Measurements from ENCODE around the gene PHETA2. TPM values are rescaled to one million over a fixed set of nuclear protein-coding genes. Genes with fewer than 3 reads are reported as not detected.

Gene PHETA2
- total RNA-seq, 4 donors from 2014 or later = 5.8 to 14.6 (median 7.6) TPM

DNA sequence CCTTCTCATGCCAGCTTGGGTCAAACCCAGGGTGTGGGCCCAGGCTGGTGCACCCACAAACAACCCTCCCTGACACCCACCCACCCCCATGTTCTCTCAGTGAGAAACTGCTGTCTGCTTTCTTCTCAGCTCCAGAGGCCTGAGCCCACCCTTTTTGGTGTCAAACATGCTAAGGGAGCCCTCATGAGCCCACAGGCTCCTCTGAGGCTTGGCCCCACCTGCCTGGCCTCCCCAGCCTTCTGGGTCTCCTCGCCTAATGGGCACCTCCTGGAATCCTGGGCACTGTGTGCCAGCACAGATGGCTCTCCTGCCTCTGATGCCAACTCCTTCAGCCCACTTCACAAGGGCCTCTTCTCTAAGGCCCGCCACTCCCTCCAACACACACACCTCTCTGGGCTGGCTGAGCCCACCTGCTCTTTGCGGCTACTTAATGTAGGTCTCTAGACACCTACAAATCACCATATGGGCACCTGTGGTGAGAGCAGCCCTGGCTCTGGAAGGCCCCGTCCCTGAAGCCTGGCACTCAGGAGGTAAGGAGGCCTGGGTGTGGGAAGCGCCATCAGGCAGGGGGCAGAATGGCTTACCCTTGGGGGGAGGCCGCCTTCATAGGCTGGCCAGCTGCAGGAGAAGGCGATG, 7.8 kb upstream of the PHETA2 start:
- Histone ChIP-seq H3K27me3 (no peaks in the 10 kb centered on the region), H3K4me1 (peaks cover 3 to 10% (median 7%) of the 10 kb centered on the region in 4 donors), H3K27ac (peak overlapping the region in 2 of 4 donors; percentile 65 to 86), H3K36me3 (peaks cover 0 to 53% (median 0%) of the 10 kb centered on the region in 3 donors), H3K9me3 (no peaks in the 10 kb centered on the region), H3K4me3 (no peak overlapping the region)
- DNase-seq = peak in 1 of 3 donors; percentile 39
- no peak for TF ChIP-seq POLR2A (IDR thresholded peaks at IDR 0.05)
- TF ChIP-seq, protein P1, sequence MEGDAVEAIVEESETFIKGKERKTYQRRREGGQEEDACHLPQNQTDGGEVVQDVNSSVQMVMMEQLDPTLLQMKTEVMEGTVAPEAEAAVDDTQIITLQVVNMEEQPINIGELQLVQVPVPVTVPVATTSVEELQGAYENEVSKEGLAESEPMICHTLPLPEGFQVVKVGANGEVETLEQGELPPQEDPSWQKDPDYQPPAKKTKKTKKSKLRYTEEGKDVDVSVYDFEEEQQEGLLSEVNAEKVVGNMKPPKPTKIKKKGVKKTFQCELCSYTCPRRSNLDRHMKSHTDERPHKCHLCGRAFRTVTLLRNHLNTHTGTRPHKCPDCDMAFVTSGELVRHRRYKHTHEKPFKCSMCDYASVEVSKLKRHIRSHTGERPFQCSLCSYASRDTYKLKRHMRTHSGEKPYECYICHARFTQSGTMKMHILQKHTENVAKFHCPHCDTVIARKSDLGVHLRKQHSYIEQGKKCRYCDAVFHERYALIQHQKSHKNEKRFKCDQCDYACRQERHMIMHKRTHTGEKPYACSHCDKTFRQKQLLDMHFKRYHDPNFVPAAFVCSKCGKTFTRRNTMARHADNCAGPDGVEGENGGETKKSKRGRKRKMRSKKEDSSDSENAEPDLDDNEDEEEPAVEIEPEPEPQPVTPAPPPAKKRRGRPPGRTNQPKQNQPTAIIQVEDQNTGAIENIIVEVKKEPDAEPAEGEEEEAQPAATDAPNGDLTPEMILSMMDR (IDR thresholded peaks at IDR 0.05) = no peak

DNA sequence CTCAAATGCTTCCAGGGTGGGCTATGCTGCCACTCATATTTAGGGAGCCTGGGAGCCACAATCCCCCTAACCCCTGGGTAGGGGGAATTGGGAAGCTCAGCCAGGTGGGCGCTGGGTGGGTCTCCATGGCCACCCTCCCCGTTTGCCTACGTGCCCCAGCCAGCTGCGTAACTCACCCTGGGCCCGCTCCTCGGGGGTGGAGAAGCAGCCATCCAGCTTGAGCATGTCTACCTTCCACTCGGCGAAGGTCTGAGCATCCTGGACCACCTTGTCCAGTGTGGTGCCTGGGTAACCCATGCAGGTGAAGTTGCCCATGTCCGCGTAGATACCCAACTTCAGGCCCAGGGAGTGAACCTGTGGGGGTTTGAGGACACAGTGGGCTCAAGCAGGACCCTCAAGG, 7.1 kb upstream of the PHETA2 start:
- Histone ChIP-seq H3K9me3 (no peaks in the 10 kb centered on the region), H3K4me3 (no peak overlapping the region), H3K27ac (no peak overlapping the region), H3K27me3 (no peaks in the 10 kb centered on the region), H3K36me3 (peaks cover 0 to 46% (median 0%) of the 10 kb centered on the region in 3 donors), H3K4me1 (peaks cover 3 to 17% (median 11%) of the 10 kb centered on the region in 4 donors)
- no peak for TF ChIP-seq POLR2A (IDR thresholded peaks at IDR 0.05)
- TF ChIP-seq, protein P1 (IDR thresholded peaks at IDR 0.05) = no peak
- DNase-seq = peak in 1 of 3 donors; percentile 45

DNA sequence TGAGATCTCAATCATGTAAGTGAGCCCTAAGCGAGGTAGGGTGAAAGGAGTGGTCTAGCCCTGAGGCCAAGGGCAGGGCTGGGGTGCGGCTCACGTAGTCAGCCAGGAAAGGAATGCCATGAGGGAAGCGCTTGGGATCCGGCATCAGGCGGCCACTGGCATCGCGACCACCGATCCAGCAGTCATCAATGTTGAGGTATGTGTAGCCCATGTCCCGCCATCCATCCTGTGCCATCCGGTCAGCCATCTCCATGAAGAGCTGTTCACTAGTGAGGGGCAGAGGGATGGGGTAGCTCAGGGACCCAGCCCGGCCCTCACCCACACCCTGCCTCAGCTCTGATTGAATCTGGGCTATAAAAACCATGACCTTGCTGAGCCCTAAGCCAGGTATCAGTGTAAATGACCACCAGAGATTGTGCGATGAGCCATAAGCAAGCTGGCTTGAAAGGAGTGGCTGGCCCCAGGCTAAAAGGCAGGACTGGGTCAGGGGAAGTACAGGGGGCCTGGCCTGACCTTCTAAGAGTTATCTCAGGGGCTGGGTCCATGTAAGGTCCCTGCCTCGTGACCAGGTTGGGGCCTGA, 6.3 kb upstream of the PHETA2 start:
- no peaks in the 10 kb centered on the region for H3K27me3 ChIP-seq
- H3K4me1 ChIP-seq = peaks cover 3 to 17% (median 11%) of the 10 kb centered on the region in 4 donors
- H3K4me3 ChIP-seq = no peak overlapping the region
- no peak for TF ChIP-seq POLR2A (IDR thresholded peaks at IDR 0.05)
- TF ChIP-seq, protein P1 (IDR thresholded peaks at IDR 0.05) = no peak
- peaks cover 0 to 37% (median 0%) of the 10 kb centered on the region in 3 donors for H3K36me3 ChIP-seq
- H3K9me3 ChIP-seq = no peaks in the 10 kb centered on the region
- H3K27ac ChIP-seq = no peak overlapping the region
- peak in 1 of 3 donors; percentile 43 for DNase-seq

DNA sequence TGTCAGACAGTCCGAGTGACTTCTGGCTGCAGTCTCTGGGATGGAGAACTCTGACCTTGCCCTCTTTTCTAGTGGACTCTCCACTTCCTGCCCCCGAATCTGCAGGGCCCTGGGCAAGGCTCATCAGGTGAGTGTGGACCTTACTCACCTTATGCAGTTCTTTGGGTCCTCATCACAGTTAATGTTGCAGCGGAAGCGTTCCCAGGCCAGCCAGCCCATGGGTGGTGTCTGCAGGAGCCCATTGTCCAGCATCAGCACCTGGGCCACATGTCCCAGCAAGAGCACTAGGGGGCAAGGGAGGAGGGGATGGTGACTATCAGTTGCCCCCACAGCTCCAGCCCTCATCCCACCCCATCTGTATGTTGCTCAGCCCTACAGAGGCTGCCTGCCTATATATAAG, 5.8 kb upstream of the PHETA2 start:
- Histone ChIP-seq H3K27ac (no peak overlapping the region), H3K4me1 (peaks cover 3 to 17% (median 11%) of the 10 kb centered on the region in 4 donors), H3K36me3 (peaks cover 0 to 33% (median 0%) of the 10 kb centered on the region in 3 donors), H3K27me3 (no peaks in the 10 kb centered on the region), H3K9me3 (no peaks in the 10 kb centered on the region), H3K4me3 (no peak overlapping the region)
- DNase-seq = peak in 1 of 3 donors; percentile 36
- TF ChIP-seq, protein P1 (IDR thresholded peaks at IDR 0.05) = no peak
- TF ChIP-seq POLR2A (IDR thresholded peaks at IDR 0.05) = no peak

DNA sequence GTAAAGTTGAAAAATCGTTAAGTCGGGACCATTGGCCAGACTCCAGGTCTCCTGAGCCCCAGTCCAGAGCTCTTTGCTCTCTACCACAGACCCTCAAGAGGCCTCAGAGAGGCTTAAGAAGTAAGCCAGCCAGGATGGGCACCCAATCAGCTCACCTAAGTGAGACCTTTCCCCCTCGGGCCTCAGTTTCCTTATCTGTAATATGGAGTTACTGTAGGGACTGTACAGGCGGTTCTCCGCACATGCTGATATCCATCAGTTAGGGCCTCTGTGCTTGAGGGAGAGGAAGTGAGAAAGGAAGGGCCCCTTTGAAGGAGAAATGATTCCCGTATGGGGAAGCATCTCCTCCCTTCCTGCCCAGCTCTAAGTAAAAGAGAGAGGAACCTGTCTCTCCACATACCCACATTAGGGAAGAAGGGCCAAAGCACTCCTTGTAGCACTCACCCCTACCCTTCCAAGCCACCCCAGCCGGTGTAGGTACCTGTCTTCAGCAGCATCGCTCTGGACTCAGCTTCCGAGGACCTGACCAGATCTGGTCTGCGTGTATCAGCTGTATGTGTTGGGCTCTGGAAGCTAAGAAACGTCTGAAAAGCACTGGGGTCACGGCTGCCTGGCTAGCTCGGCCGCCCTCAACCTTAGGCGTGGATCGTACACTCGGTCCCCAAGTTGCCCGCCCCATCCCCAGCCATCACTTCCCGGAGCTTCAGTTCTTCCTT, 4.1 kb upstream of the PHETA2 start:
- Histone ChIP-seq H3K27me3 (no peaks in the 10 kb centered on the region), H3K4me3 (peak overlapping the region; percentile 58 to 70 (median 66)), H3K4me1 (peaks cover 3 to 22% (median 13%) of the 10 kb centered on the region in 4 donors), H3K36me3 (peaks cover 0 to 33% (median 0%) of the 10 kb centered on the region in 3 donors), H3K9me3 (no peaks in the 10 kb centered on the region), H3K27ac (peak overlapping the region; percentile 80 to 89 (median 84))
- peak in 1 of 3 donors; percentile 35 for DNase-seq
- TF ChIP-seq POLR2A (IDR thresholded peaks at IDR 0.05) = no peak
- TF ChIP-seq, protein P1 (IDR thresholded peaks at IDR 0.05) = no peak
